Measurements from ENCODE around the gene PDE8B.

GRCh38 chr5:77374686-77375085 lies 164.2 kb downstream of the PDE8B start:
- TF ChIP-seq CTCF (IDR thresholded peaks at IDR 0.05) = no peak
- no peak for TF ChIP-seq EZH2 (IDR thresholded peaks at IDR 0.05; ENCODE audit: borderline replicate concordance, insufficient read depth, low read depth, low read length, poor library complexity, severe bottlenecking)
